Activated CD4-positive, alpha-beta memory T cell treated with anti-CD3 and anti-CD28 coated beads for 36 hours (primary cell): ENCODE results near the gene NOD2. TPM values are rescaled to one million over a fixed set of nuclear protein-coding genes. Genes with fewer than 3 reads are reported as not detected.

Experiments used
- CTCF ChIA-PET: fragments of 350-600 bp; sonication (Branson Sonifier 250); formaldehyde crosslinking; loops from one replicate; lab custom pipeline; 2021; ENCODE audit warnings: antibody characterized with exemption, inconsistent platforms; lab: Charles Lee
- POLR2A ChIA-PET: fragments of 350-600 bp; sonication (Branson Sonifier 250); formaldehyde crosslinking; loops from one replicate; lab custom pipeline; 2021; ENCODE audit warnings: antibody characterized with exemption; lab: Charles Lee
- DNase-seq: peaks from one replicate; pipeline ENCODE4 v3.0.0-alpha.2; 2020
- H3K27ac Mint-ChIP-seq: one replicate; pipeline ENCODE4 v1.8.0; 2021; ENCODE audit warnings: mixed read lengths
- H3K27me3 Mint-ChIP-seq: one replicate; pipeline ENCODE4 v1.8.0; 2021; ENCODE audit warnings: mixed read lengths
- H3K36me3 Mint-ChIP-seq: one replicate; pipeline ENCODE4 v1.8.0; 2021; ENCODE audit warnings: mixed read lengths
- H3K4me1 Mint-ChIP-seq: one replicate; pipeline ENCODE4 v1.8.0; 2021; ENCODE audit warnings: low read depth, mixed read lengths
- H3K4me3 Mint-ChIP-seq: one replicate; pipeline ENCODE4 v1.8.0; 2021; ENCODE audit warnings: mild to moderate bottlenecking, mixed read lengths
- H3K9me3 Mint-ChIP-seq: one replicate; pipeline ENCODE4 v1.8.0; 2021; ENCODE audit warnings: mixed read lengths
- intact Hi-C: fragments of 100-400 bp; cut with micrococcal nuclease; formaldehyde crosslinking; loops from one replicate; pipeline ENCODE4 v1.15.1; 2023
- total RNA-seq, 2 experiments: library from RNA; stranded (reverse); gene quantifications; one replicate each; pipeline ENCODE4 v1.2.3, GENCODE V29; 2021

The NOD2 gene
- total RNA-seq, 2 experiments from 2014 or later, result 17.9 to 18.7 TPM

DNA sequence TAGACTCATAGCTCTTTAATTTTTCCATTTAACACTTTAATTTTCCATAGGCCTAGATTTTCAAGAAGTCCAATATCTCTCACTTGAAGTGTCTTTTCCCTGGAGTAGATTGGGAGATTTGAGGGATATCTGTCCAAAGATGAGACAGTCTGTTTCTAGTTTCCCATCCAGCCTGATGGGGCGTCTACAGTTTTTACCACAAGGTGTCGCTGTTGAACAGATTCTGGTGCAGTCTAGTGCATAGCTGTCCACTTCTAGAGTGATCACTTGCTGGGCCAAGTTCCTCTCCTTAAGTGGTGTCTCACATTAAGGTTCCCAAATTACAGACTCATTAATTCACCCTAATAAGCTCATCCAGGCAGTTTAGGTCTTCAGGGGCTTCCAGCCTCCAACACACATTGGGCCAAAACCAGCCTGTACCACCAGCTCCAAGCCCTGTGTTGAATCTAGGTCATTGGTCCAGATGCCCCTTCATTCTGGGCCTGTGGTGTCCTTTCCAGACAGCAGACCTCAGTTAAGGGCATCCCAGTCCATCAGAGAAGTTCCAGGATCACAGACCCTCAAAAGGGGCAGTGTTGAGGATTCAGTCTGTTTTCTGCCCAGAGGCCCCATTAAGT, 21.7 kb upstream of the NOD2 start:
- ChIA-PET POLR2A (interaction anchor here (1.3 kb wide), 1 partner anchor 75 kb away, joined by 3 read pairs; no protein-coding TSS in a partner anchor), CTCF (interaction anchor here (0.6 to 20.1 kb wide), 34 partner anchors 8 to 574 kb away, joined by 3 to 430 read pairs (median 4); partner anchors contain the start of genes CYLD and SNX20)
- H3K27me3 Mint-ChIP-seq, result no peaks in the 10 kb centered on the region
- peaks cover 55% of the 10 kb centered on the region for H3K36me3 Mint-ChIP-seq
- DNase-seq, result peak; percentile 79
- peaks cover 43% of the 10 kb centered on the region for H3K4me1 Mint-ChIP-seq
- no peak overlapping the region for H3K4me3 Mint-ChIP-seq
- H3K9me3 Mint-ChIP-seq, result peaks cover 27% of the 10 kb centered on the region
- intact Hi-C loops, result loop anchor here (1.0 kb wide), 2 partner anchors 76 to 135 kb away; no protein-coding TSS in a partner anchor
- peak overlapping the region; percentile 28 for H3K27ac Mint-ChIP-seq

GRCh38 chr16:50673496-50674275, 19.7 kb upstream of the NOD2 start:
- CTCF ChIA-PET, result interaction anchor here (1.5 to 20.1 kb wide), 5 partner anchors 11 to 130 kb away, joined by 4 to 430 read pairs (median 13); no protein-coding TSS in a partner anchor

GRCh38 chr16:50674831-50675230, 18.6 kb upstream of the NOD2 start:
- H3K36me3 Mint-ChIP-seq, result peaks cover 81% of the 10 kb centered on the region
- ChIA-PET POLR2A (interaction anchor here (1.1 to 1.4 kb wide), 3 partner anchors 12 to 70 kb away, joined by 3 to 4 read pairs (median 3); no protein-coding TSS in a partner anchor), CTCF (interaction anchor here (0.7 to 20.1 kb wide), 8 partner anchors 9 to 348 kb away, joined by 3 to 430 read pairs (median 4); partner anchors contain the start of gene CYLD)
- H3K27me3 Mint-ChIP-seq, result no peaks in the 10 kb centered on the region
- intact Hi-C loops, result no loop called here
- H3K27ac Mint-ChIP-seq, result no peak overlapping the region
- peaks cover 50% of the 10 kb centered on the region for H3K4me1 Mint-ChIP-seq
- H3K4me3 Mint-ChIP-seq, result no peak overlapping the region
- no peak for DNase-seq
- peaks cover 27% of the 10 kb centered on the region for H3K9me3 Mint-ChIP-seq

More at GRCh38 chr16:50673496-50674275, 19.7 kb upstream of the NOD2 start:
- H3K4me3 Mint-ChIP-seq, result no peak overlapping the region
- no peaks in the 10 kb centered on the region for H3K27me3 Mint-ChIP-seq
- H3K27ac Mint-ChIP-seq, result no peak overlapping the region
- peaks cover 70% of the 10 kb centered on the region for H3K36me3 Mint-ChIP-seq
- peaks cover 44% of the 10 kb centered on the region for H3K4me1 Mint-ChIP-seq
- DNase-seq, result no peak
- peaks cover 27% of the 10 kb centered on the region for H3K9me3 Mint-ChIP-seq
- intact Hi-C loops, result no loop called here
- POLR2A ChIA-PET, result interaction anchor here (1.1 to 1.4 kb wide), 4 partner anchors 23 to 71 kb away, joined by 3 to 4 read pairs (median 3); no protein-coding TSS in a partner anchor

DNA sequence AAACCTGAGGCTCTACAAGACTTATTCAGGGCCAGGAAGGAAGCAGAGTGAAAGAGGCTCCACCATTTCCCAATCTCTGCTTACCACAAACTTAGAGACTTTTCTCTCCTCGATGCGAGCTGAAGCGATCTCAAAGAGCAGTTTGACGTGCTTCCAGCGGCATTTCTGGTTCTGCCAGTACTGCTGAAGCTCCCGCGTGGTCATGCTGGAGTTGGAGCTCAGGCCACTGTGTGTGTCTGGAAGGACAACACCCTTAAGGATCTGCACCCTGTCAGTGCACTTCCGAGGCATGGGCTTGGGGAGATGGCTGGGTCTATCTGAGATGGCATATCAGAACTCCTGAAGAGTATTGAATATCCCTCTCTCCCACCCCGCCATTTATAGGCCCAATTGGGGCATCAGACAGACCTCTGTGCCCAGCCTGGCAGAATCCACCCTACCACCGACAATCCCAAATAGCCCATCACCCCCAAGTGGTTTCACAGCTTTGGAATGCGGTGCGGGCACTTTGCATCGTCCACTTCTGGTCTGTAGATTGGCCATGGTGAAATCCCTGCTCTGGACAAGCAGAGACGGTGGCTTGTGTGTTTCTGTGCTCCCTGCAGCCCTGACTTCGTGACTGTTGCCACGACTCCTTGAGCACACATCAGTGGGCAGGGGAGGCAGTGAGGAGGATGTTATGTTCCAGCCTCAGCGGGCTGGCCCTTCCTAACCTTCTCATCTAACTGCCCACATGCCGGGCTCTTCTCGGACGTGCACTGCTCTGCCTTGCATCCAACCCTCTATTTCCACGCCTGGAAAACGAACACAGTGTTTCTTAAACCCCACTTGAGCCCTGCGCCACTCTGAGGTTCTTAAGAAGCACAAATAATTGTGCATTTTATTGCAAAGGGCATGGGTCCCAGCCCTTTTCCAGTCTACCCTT, 17.5 kb upstream of the NOD2 start:
- intact Hi-C loops, result no loop called here
- Mint-ChIP-seq H3K9me3 (peaks cover 27% of the 10 kb centered on the region), H3K4me1 (peaks cover 52% of the 10 kb centered on the region), H3K36me3 (peaks cover 83% of the 10 kb centered on the region), H3K27ac (peak overlapping the region; percentile 38), H3K4me3 (no peak overlapping the region), H3K27me3 (no peaks in the 10 kb centered on the region)
- POLR2A ChIA-PET, result interaction anchor here (1.1 kb wide), 1 partner anchor 11 kb away, joined by 3 read pairs; no protein-coding TSS in a partner anchor
- CTCF ChIA-PET, result interaction anchor here (0.9 to 20.1 kb wide), 8 partner anchors 9 to 349 kb away, joined by 3 to 430 read pairs (median 16); partner anchors contain the start of gene CYLD
- DNase-seq, result no peak

- POLR2A ChIA-PET, result interaction anchor here (2.6 to 9.6 kb wide), 2 partner anchors 9 to 20 kb away, joined by 14 to 123 read pairs; partner anchors contain the start of gene NOD2
- intact Hi-C loops, result loop anchor here (1.0 kb wide), 1 partner anchor 71 kb away; no protein-coding TSS in a partner anchor
- Mint-ChIP-seq H3K4me1 (peaks cover 51% of the 10 kb centered on the region), H3K36me3 (peaks cover 75% of the 10 kb centered on the region), H3K4me3 (no peak overlapping the region), H3K27ac (peak overlapping the region; percentile 91), H3K9me3 (peaks cover 22% of the 10 kb centered on the region), H3K27me3 (no peaks in the 10 kb centered on the region)
- CTCF ChIA-PET, result interaction anchor here (0.6 to 20.1 kb wide), 11 partner anchors 10 to 465 kb away, joined by 3 to 430 read pairs (median 5); partner anchors contain the start of gene CYLD
- no peak for DNase-seq
Observed at GRCh38 chr16:50676684-50677225, 16.7 kb upstream of the NOD2 start.

- POLR2A ChIA-PET, result interaction anchor here (2.6 to 9.6 kb wide), 2 partner anchors 10 to 20 kb away, joined by 14 to 123 read pairs; partner anchors contain the start of gene NOD2
- peaks cover 16% of the 10 kb centered on the region for H3K9me3 Mint-ChIP-seq
- intact Hi-C loops, result loop anchor here (1.0 kb wide), 1 partner anchor 70 kb away; no protein-coding TSS in a partner anchor
- CTCF ChIA-PET, result interaction anchor here (0.6 to 20.1 kb wide), 12 partner anchors 10 to 466 kb away, joined by 3 to 430 read pairs (median 4); partner anchors contain the start of gene CYLD
- H3K27me3 Mint-ChIP-seq, result no peaks in the 10 kb centered on the region
- peak overlapping the region; percentile 20 for H3K4me3 Mint-ChIP-seq
- H3K27ac Mint-ChIP-seq, result peak overlapping the region; percentile 91
- no peak for DNase-seq
- H3K4me1 Mint-ChIP-seq, result peaks cover 56% of the 10 kb centered on the region
- peaks cover 69% of the 10 kb centered on the region for H3K36me3 Mint-ChIP-seq
Observed at GRCh38 chr16:50677351-50677750, 16.1 kb upstream of the NOD2 start.

DNA sequence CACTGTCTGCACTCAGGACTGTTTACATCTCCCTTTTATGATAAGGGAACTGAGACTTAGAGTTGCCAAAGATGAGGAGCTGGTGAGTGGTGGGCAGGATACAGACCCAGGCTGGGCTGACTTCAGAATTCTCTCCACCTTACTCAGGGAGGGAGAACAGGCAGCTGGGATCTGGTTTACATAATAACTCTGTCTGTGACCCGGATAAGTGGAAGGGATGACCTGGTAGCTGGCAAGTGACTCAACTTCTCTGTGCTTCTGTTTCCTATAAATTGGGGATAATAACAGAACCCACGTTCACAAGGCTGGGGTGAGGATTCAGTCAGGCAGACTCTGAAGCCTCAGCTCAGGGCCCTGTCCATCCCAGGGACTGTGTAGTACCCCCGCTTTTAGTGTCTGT, 14.9 kb upstream of the NOD2 start:
- Mint-ChIP-seq H3K4me3 (peak overlapping the region; percentile 89), H3K9me3 (peaks cover 6% of the 10 kb centered on the region), H3K4me1 (peaks cover 66% of the 10 kb centered on the region), H3K36me3 (peaks cover 59% of the 10 kb centered on the region), H3K27ac (peak overlapping the region; percentile 91), H3K27me3 (no peaks in the 10 kb centered on the region)
- peak; percentile 38 for DNase-seq
- intact Hi-C loops, result no loop called here
- ChIA-PET CTCF (interaction anchor here (0.9 to 20.1 kb wide), 14 partner anchors 10 to 125 kb away, joined by 3 to 430 read pairs (median 4); no protein-coding TSS in a partner anchor), POLR2A (interaction anchor here (0.7 to 9.6 kb wide), 4 partner anchors 11 to 67 kb away, joined by 4 to 123 read pairs (median 26); partner anchors contain the start of gene NOD2)

- POLR2A ChIA-PET, result interaction anchor here (2.6 to 9.6 kb wide), 3 partner anchors 12 to 66 kb away, joined by 14 to 123 read pairs (median 37); partner anchors contain the start of gene NOD2
Observed at GRCh38 chr16:50679266-50679665, 14.1 kb upstream of the NOD2 start.

GRCh38 chr16:50679676-50680555, 13.5 kb upstream of the NOD2 start:
- ChIA-PET CTCF (interaction anchor here (0.9 to 20.1 kb wide), 6 partner anchors 8 to 123 kb away, joined by 3 to 430 read pairs (median 43); no protein-coding TSS in a partner anchor), POLR2A (interaction anchor here (1.1 to 9.6 kb wide), 4 partner anchors 11 to 66 kb away, joined by 4 to 123 read pairs (median 24); partner anchors contain the start of genes CYLD and NOD2)
- peak overlapping the region; percentile 89 for H3K4me3 Mint-ChIP-seq

More at GRCh38 chr16:50679266-50679665, 14.1 kb upstream of the NOD2 start:
- CTCF ChIA-PET, result interaction anchor here (1.0 to 20.1 kb wide), 7 partner anchors 9 to 124 kb away, joined by 3 to 430 read pairs (median 8); no protein-coding TSS in a partner anchor
- Mint-ChIP-seq H3K4me3 (peak overlapping the region; percentile 89), H3K9me3 (peaks cover 3% of the 10 kb centered on the region), H3K27ac (peak overlapping the region; percentile 91), H3K27me3 (no peaks in the 10 kb centered on the region), H3K4me1 (peaks cover 74% of the 10 kb centered on the region), H3K36me3 (peaks cover 52% of the 10 kb centered on the region)
- intact Hi-C loops, result no loop called here
- DNase-seq, result no peak

More at GRCh38 chr16:50679676-50680555, 13.5 kb upstream of the NOD2 start:
- Mint-ChIP-seq H3K27me3 (no peaks in the 10 kb centered on the region), H3K36me3 (peaks cover 46% of the 10 kb centered on the region), H3K9me3 (no peaks in the 10 kb centered on the region), H3K27ac (peak overlapping the region; percentile 91), H3K4me1 (peaks cover 79% of the 10 kb centered on the region)
- intact Hi-C loops, result loop anchor here (5.0 kb wide), 3 partner anchors 343 to 528 kb away; partner anchors contain the start of gene TENT4B
- no peak for DNase-seq
